ENCODE data around the gene CTSL. TPM values are rescaled to one million over a fixed set of nuclear protein-coding genes. Genes with fewer than 3 reads are reported as not detected.

The CTSL gene
- total and polyA plus RNA-seq, 2 experiments from 2014 or later, result 34.5 to 35.3 TPM

GRCh38 chr9:87677776-87678587, 47.9 kb upstream of the CTSL start (continued):
- TF ChIP-seq, protein P1, sequence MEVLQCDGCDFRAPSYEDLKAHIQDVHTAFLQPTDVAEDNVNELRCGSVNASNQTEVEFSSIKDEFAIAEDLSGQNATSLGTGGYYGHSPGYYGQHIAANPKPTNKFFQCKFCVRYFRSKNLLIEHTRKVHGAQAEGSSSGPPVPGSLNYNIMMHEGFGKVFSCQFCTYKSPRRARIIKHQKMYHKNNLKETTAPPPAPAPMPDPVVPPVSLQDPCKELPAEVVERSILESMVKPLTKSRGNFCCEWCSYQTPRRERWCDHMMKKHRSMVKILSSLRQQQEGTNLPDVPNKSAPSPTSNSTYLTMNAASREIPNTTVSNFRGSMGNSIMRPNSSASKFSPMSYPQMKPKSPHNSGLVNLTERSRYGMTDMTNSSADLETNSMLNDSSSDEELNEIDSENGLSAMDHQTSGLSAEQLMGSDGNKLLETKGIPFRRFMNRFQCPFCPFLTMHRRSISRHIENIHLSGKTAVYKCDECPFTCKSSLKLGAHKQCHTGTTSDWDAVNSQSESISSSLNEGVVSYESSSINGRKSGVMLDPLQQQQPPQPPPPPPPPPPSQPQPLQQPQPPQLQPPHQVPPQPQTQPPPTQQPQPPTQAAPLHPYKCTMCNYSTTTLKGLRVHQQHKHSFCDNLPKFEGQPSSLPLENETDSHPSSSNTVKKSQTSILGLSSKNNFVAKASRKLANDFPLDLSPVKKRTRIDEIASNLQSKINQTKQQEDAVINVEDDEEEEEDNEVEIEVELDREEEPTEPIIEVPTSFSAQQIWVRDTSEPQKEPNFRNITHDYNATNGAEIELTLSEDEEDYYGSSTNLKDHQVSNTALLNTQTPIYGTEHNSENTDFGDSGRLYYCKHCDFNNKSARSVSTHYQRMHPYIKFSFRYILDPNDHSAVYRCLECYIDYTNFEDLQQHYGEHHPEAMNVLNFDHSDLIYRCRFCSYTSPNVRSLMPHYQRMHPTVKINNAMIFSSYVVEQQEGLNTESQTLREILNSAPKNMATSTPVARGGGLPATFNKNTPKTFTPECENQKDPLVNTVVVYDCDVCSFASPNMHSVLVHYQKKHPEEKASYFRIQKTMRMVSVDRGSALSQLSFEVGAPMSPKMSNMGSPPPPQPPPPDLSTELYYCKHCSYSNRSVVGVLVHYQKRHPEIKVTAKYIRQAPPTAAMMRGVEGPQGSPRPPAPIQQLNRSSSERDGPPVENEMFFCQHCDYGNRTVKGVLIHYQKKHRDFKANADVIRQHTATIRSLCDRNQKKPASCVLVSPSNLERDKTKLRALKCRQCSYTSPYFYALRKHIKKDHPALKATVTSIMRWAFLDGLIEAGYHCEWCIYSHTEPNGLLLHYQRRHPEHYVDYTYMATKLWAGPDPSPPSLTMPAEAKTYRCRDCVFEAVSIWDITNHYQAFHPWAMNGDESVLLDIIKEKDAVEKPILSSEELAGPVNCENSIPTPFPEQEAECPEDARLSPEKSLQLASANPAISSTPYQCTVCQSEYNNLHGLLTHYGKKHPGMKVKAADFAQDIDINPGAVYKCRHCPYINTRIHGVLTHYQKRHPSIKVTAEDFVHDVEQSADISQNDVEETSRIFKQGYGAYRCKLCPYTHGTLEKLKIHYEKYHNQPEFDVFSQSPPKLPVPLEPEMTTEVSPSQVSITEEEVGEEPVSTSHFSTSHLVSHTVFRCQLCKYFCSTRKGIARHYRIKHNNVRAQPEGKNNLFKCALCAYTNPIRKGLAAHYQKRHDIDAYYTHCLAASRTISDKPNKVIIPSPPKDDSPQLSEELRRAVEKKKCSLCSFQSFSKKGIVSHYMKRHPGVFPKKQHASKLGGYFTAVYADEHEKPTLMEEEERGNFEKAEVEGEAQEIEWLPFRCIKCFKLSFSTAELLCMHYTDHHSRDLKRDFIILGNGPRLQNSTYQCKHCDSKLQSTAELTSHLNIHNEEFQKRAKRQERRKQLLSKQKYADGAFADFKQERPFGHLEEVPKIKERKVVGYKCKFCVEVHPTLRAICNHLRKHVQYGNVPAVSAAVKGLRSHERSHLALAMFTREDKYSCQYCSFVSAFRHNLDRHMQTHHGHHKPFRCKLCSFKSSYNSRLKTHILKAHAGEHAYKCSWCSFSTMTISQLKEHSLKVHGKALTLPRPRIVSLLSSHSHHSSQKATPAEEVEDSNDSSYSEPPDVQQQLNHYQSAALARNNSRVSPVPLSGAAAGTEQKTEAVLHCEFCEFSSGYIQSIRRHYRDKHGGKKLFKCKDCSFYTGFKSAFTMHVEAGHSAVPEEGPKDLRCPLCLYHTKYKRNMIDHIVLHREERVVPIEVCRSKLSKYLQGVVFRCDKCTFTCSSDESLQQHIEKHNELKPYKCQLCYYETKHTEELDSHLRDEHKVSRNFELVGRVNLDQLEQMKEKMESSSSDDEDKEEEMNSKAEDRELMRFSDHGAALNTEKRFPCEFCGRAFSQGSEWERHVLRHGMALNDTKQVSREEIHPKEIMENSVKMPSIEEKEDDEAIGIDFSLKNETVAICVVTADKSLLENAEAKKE (CRISPR knock-in tag; IDR thresholded peaks at IDR 0.05), result no peak
- TF ChIP-seq CREB1 (CRISPR knock-in tag; IDR thresholded peaks at IDR 0.05; ENCODE audit: low read depth), result no peak

DNA sequence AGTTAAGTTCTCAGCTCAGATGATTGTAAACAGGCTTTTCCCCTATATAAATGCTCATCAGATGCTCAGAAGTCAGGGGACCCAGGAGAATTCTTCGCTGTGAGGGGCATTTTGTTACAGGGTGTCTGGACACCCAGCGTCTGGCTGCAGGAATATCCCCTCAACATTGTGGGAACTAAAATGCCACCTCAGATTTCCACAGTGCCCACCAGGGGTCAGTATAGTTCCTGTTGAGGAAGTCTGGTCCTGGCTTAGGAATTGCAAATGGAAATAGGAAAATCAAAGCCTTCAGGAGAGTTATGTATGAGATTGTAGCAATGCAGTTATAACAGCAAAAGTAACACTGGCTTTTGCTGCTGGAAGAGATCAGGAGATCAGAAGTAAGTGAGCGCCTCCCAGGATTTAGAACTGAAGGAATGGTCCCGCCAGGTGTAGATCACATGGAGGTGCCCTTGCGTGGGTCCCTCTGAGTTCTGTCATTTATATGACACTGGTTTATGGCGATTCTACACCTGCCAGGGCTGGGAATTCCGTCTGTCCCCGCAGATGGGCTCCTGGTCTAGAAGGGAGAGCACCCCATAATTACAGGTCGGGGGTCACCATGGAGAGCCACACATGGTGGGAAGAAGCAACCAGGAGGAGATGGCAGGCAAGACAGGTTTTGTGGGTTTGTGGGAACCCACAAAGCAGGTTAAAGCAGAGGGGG, 47.1 kb upstream of the CTSL start:
- peaks cover 11% of the 10 kb centered on the region for H3K36me3 ChIP-seq (ENCODE audit: insufficient read depth)
- no peaks in the 10 kb centered on the region for H3K4me1 ChIP-seq (ENCODE audit: insufficient read depth)

More for the DNA sequence above, 47.1 kb upstream of the CTSL start:
- ATAC-seq (peak; percentile 74), DNase-seq (ENCODE audit: low spot score) (peak; percentile 86)
- Mint-ChIP-seq H3K27ac (no peak overlapping the region; the same call in 1 of the 2 replicates), H3K36me3 (ENCODE audit: low read depth) (peaks cover 41% of the 10 kb centered on the region), H3K9me3 (no peaks in the 10 kb centered on the region), H3K27me3 (ENCODE audit: insufficient read depth, low read depth, poor library complexity) (peaks cover 10% of the 10 kb centered on the region), H3K4me1 (peaks cover 10% of the 10 kb centered on the region), H3K4me3 (no peak overlapping the region)
- TF ChIP-seq, protein P2, sequence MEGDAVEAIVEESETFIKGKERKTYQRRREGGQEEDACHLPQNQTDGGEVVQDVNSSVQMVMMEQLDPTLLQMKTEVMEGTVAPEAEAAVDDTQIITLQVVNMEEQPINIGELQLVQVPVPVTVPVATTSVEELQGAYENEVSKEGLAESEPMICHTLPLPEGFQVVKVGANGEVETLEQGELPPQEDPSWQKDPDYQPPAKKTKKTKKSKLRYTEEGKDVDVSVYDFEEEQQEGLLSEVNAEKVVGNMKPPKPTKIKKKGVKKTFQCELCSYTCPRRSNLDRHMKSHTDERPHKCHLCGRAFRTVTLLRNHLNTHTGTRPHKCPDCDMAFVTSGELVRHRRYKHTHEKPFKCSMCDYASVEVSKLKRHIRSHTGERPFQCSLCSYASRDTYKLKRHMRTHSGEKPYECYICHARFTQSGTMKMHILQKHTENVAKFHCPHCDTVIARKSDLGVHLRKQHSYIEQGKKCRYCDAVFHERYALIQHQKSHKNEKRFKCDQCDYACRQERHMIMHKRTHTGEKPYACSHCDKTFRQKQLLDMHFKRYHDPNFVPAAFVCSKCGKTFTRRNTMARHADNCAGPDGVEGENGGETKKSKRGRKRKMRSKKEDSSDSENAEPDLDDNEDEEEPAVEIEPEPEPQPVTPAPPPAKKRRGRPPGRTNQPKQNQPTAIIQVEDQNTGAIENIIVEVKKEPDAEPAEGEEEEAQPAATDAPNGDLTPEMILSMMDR (conservative IDR thresholded peaks at IDR 0.05; ENCODE audit: low read depth in 2 of 2), result peak; percentile 82 to 92
- no peak for TF ChIP-seq POLR2AphosphoS5 (IDR thresholded peaks at IDR 0.05; ENCODE audit: low read depth)
- Histone ChIP-seq H3K27ac (ENCODE audit: low read depth) (no peak overlapping the region), H3K27me3 (ENCODE audit: insufficient read depth) (no peaks in the 10 kb centered on the region), H3K9me2 (ENCODE audit: insufficient read depth) (no peaks in the 10 kb centered on the region), H2AFZ (no peak overlapping the region), H4K20me1 (replicated peaks; ENCODE audit: insufficient read depth) (peaks cover 5% of the 10 kb centered on the region), H3K79me2 (replicated peaks; ENCODE audit: insufficient read depth) (no peaks in the 10 kb centered on the region), H3K4me3 (no peak overlapping the region), H3F3A (replicated peaks; ENCODE audit: low read depth) (no peaks in the 10 kb centered on the region), H3K4me2 (no peak overlapping the region)
